Glutamatergic neuron (in vitro differentiated cells): ENCODE results near the gene VANGL2. TPM values are rescaled to one million over a fixed set of nuclear protein-coding genes. Genes with fewer than 3 reads are reported as not detected.

Experiments
- DNase-seq: peaks from one replicate; pipeline ENCODE4 v3.0.0; 2022
- H3K27ac Mint-ChIP-seq: one replicate; pipeline ENCODE4 v1.8.0; 2020; ENCODE audit warnings: mild to moderate bottlenecking, mixed read lengths, inconsistent platforms; ENCODE audit not compliant: unreplicated experiment
- H3K27me3 Mint-ChIP-seq: one replicate; pipeline ENCODE4 v1.8.0; 2020; ENCODE audit warnings: mild to moderate bottlenecking, moderate library complexity, mixed read lengths, inconsistent platforms; ENCODE audit not compliant: unreplicated experiment
- H3K36me3 Mint-ChIP-seq: one replicate; pipeline ENCODE4 v1.8.0; 2020; ENCODE audit warnings: mild to moderate bottlenecking, mixed read lengths, inconsistent platforms; ENCODE audit not compliant: unreplicated experiment
- H3K4me1 Mint-ChIP-seq: one replicate; pipeline ENCODE4 v1.8.0; 2020; ENCODE audit warnings: mild to moderate bottlenecking, low read depth, mixed read lengths, inconsistent platforms; ENCODE audit not compliant: unreplicated experiment
- H3K4me3 Mint-ChIP-seq: one replicate; pipeline ENCODE4 v1.8.0; 2020; ENCODE audit warnings: mild to moderate bottlenecking, mixed read lengths, inconsistent platforms; ENCODE audit not compliant: unreplicated experiment
- H3K9me3 Mint-ChIP-seq: one replicate; pipeline ENCODE4 v1.8.0; 2020; ENCODE audit warnings: mild to moderate bottlenecking, moderate library complexity, mixed read lengths, inconsistent platforms; ENCODE audit not compliant: unreplicated experiment
- CTCF ChIP-seq: fragments of 200-600 bp; sonication (generic); IDR thresholded peaks from one replicate; pipeline ENCODE4 v1.5.0; 2021; ENCODE audit not compliant: partially characterized antibody, unreplicated experiment
- total RNA-seq: library from RNA; stranded (reverse); fragmentation: NEBNext Ultra II Directional; extraction: Animal tissue kit (Norgen Biotek cat#: 25700); gene quantifications from one replicate; pipeline ENCODE4 v1.2.1, GENCODE V29; 2021; ENCODE audit not compliant: unreplicated experiment

Gene VANGL2
- total RNA-seq, 1 donor from 2014 or later: 79.4 TPM

DNA sequence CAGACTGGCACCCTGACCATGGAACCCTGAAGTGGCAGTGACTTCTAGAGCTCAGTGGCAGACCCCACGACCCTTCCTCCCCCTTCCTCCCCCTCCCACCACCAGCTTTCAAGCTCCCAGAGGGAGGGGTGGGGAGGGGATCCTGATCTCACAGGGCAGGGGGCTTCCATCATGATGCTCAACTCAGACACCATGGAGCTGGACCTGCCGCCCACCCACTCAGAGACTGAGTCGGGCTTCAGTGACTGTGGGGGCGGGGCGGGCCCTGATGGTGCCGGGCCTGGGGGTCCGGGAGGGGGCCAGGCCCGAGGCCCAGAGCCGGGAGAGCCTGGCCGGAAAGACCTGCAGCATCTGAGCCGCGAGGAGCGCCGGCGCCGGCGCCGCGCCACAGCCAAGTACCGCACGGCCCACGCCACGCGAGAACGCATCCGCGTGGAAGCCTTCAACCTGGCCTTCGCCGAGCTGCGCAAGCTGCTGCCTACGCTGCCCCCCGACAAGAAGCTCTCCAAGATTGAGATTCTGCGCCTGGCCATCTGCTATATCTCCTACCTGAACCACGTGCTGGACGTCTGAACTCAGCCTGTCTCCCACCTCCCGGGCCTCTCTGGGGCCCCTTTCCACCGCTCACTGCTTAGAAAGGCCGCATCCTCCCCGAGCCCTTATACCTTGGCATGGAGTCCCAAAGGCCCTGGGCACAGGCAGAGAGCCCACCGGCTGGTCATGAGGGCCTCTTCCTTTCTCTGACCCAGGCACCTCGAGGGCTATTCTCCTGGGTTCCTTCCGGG is 29.6 kb upstream of the VANGL2 start:
- H3K27me3 Mint-ChIP-seq: peaks cover 64% of the 10 kb centered on the region
- peak; percentile 54 for DNase-seq
- peak overlapping the region; percentile 100 for H3K27ac Mint-ChIP-seq
- H3K4me3 Mint-ChIP-seq: peak overlapping the region; percentile 97
- H3K9me3 Mint-ChIP-seq: peaks cover 80% of the 10 kb centered on the region
- TF ChIP-seq CTCF: no peak
- H3K4me1 Mint-ChIP-seq: peaks cover 40% of the 10 kb centered on the region
- H3K36me3 Mint-ChIP-seq: peaks cover 21% of the 10 kb centered on the region

DNA sequence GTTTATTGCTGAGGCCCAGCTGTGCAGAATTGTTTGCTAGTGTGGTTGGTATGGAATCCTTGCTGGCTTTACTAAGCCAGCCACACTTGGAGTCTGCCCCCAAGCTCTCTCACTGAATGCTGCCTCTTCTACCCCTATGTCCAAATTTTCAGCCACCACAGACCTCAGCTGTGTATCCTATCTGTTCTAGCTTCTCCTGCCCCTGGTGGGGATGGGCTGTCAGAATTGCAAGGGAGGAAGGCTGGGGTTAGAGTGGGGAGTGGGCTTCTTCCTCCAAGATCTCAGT is 29.1 kb upstream of the VANGL2 start:
- Mint-ChIP-seq H3K4me1 (peaks cover 41% of the 10 kb centered on the region), H3K27ac (peak overlapping the region; percentile 96)
- no peak for TF ChIP-seq CTCF

GRCh38 chr1:160371756-160372155 is 28.6 kb upstream of the VANGL2 start:
- DNase-seq: no peak
- Mint-ChIP-seq H3K4me3 (peak overlapping the region; percentile 94), H3K27me3 (peaks cover 63% of the 10 kb centered on the region), H3K9me3 (peaks cover 79% of the 10 kb centered on the region), H3K36me3 (peaks cover 21% of the 10 kb centered on the region), H3K4me1 (peaks cover 45% of the 10 kb centered on the region), H3K27ac (peak overlapping the region; percentile 96)
- TF ChIP-seq CTCF: no peak

More for the DNA sequence above, 29.1 kb upstream of the VANGL2 start:
- H3K36me3 Mint-ChIP-seq: peaks cover 21% of the 10 kb centered on the region
- peak overlapping the region; percentile 94 for H3K4me3 Mint-ChIP-seq
- peaks cover 77% of the 10 kb centered on the region for H3K9me3 Mint-ChIP-seq
- no peak for DNase-seq
- H3K27me3 Mint-ChIP-seq: peaks cover 59% of the 10 kb centered on the region

DNA sequence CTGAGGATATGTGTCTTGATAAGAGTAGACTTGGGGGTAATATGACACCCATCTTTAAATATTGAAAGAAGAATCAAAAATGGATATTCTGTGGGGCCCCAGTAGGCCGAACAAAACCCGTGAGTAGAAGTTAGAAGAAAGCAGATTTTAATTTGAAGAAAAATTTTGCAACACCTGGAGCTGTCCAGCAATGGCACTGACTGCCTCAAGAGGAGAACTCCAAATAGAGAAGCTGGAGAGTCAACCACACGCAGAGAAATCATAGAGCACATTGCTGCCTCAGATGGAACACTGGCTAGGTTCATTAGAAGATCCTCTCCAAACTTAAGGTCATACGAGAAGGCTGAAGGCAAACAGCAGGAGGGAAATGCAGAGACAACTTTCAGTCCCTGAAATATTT is 26.7 kb upstream of the VANGL2 start:
- Mint-ChIP-seq H3K27ac (peak overlapping the region; percentile 99), H3K9me3 (peaks cover 63% of the 10 kb centered on the region), H3K4me1 (peaks cover 51% of the 10 kb centered on the region)

More for the DNA sequence above, 26.7 kb upstream of the VANGL2 start:
- Mint-ChIP-seq H3K4me3 (peak overlapping the region; percentile 96), H3K27me3 (peaks cover 47% of the 10 kb centered on the region), H3K36me3 (peaks cover 21% of the 10 kb centered on the region)
- DNase-seq: no peak
- TF ChIP-seq CTCF: no peak
